HG03439 (cell line): ENCODE results near the gene NRXN2.

Experiments
- ATAC-seq: cut with Tn5 transposase; IDR thresholded peaks from one replicate; pipeline ENCODE4 v1.9.1; 2021; ENCODE audit warnings: mild to moderate bottlenecking, moderate library complexity; ENCODE audit not compliant: unreplicated experiment

Gene NRXN2

DNA sequence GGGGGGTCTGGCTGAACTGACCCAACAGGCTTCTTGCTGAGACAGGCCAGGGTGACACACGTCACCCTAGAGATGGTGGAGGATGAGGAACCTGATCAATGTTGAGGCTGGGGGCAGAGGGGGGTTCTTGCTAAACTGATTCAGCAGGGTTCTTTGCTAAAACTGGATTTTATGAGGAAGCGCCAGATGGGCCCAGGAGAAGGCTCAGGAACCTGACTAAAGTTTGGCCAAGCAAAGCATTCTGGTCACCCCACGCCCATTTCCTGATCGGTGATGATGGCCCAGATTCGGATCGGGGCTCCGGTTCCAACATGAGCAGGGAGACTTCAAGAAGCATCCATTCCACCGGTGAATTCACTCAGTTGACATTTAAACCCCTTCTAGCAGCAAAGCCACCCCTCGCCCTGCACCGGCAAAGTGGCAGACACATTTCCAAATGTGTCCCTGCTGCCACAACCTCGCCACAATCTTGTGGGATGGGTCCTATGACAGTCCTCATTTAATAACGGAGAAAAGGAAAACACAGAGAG, 166.2 kb downstream of the NRXN2 start:
- no peak for ATAC-seq
